HCT116 (cell line): ENCODE results near the gene RIPOR1. TPM values are rescaled to one million over a fixed set of nuclear protein-coding genes. Genes with fewer than 3 reads are reported as not detected.

Experiments used
- ATAC-seq: fragments of 200-7000 bp; cut with Tn5 transposase; 2 replicates; pipeline ENCODE4 v1.9.1; 2020; ENCODE audit warnings: mild to moderate bottlenecking, moderate library complexity
- BruUV-seq: library from RNA; stranded (reverse); fragments of 400-500 nt; replicated peaks from 2 replicates; lab custom pipeline; 2021; lab: Mats Ljungman, UMichigan
- CTCF ChIA-PET: fragments of 300-600 bp; sonication (Branson Sonifier 250); formaldehyde crosslinking; loops from one replicate; lab custom pipeline; 2021; ENCODE audit warnings: antibody characterized with exemption; lab: Charles Lee
- POLR2A ChIA-PET: fragments of 300-600, 350-600 bp; sonication (Branson Sonifier 250); formaldehyde crosslinking; loops from one replicate; lab custom pipeline; 2021; ENCODE audit warnings: antibody characterized with exemption; lab: Charles Lee
- RAD21 ChIA-PET, 2 experiments: fragments of 300-600 bp; sonication (Branson Sonifier 250); formaldehyde crosslinking; loops; one replicate each; lab custom pipeline; 2023; ENCODE audit warnings: low total read pairs in 2 of 2; ENCODE audit not compliant: uncharacterized antibody in 2 of 2, unreplicated experiment in 2 of 2, low non-redundant PET in 1 of 2; lab: Charles Lee
- DNase-seq: peaks from one replicate; pipeline ENCODE4 v3.0.0-alpha.2; 2010; ENCODE audit warnings: low read depth, low spot score
- H2AFZ ChIP-seq: fragments of 200-600 bp; shearing (Covaris generic), sonication (generic); 2 replicates; pipeline ENCODE4 v1.6.1; 2017; ENCODE audit warnings: low read depth, mixed run types, mixed read lengths, antibody characterized with exemption, low read length; ENCODE audit not compliant: poor library complexity, severe bottlenecking
- H3K27ac ChIP-seq: 2 replicates; pipeline ENCODE4 v1.5.1; 2012; ENCODE audit warnings: low read depth, low read length
- H3K27me3 ChIP-seq: fragments of 200-600 bp; sonication (generic); 2 replicates; pipeline ENCODE4 v1.6.1; 2016; ENCODE audit warnings: mixed run types, low read length, mixed read lengths; ENCODE audit not compliant: insufficient read depth
- H3K36me3 ChIP-seq, 2 experiments: fragments of 200-500 bp in 1 of 2; fragments of 200-600 bp in 1 of 2; sonication (Bioruptor generic) in 1 of 2; sonication (generic) in 1 of 2; 2 replicates each; pipeline versions ENCODE4 v1.5.1 to v1.6.1; 2014 to 2016; ENCODE audit warnings: low read length in 2 of 2, inconsistent platforms in 1 of 2, mixed read lengths in 1 of 2, mixed run types in 1 of 2; ENCODE audit not compliant: insufficient read depth in 2 of 2, control insufficient read depth in 1 of 2
- H3K4me1 ChIP-seq, 2 experiments: fragments of 200-600 bp in 1 of 2; sonication (generic) in 1 of 2; 2 replicates each; pipeline versions ENCODE4 v1.5.1 to v1.6.1; 2012 to 2017; ENCODE audit warnings: low read length in 2 of 2, inconsistent platforms in 1 of 2, mild to moderate bottlenecking in 1 of 2, mixed read lengths in 1 of 2, mixed run types in 1 of 2, moderate library complexity in 1 of 2; ENCODE audit not compliant: insufficient read depth in 2 of 2, control insufficient read depth in 1 of 2
- H3K4me2 ChIP-seq: fragments of 200-600 bp; sonication (generic); 2 replicates; pipeline ENCODE4 v1.6.1; 2017; ENCODE audit warnings: mixed run types, low read length, mixed read lengths
- H3K4me3 ChIP-seq, 2 experiments: fragments of 200-600 bp in 1 of 2; sonication (generic) in 1 of 2; replicated peaks in 1 of 2; 2 replicates each; pipeline ENCODE4 v1.5.1; 2011 to 2016; ENCODE audit warnings: low read length in 2 of 2, control low read depth in 1 of 2, low read depth in 1 of 2, mild to moderate bottlenecking in 1 of 2, mixed read lengths in 1 of 2, mixed run types in 1 of 2
- H3K79me2 ChIP-seq: fragments of 200-600 bp; sonication (generic); 2 replicates; pipeline ENCODE4 v1.6.1; 2017; ENCODE audit warnings: mild to moderate bottlenecking, mixed run types, low read length, moderate library complexity, mixed read lengths; ENCODE audit not compliant: insufficient read depth
- H3K9ac ChIP-seq: fragments of 200-600 bp; sonication (generic); 2 replicates; pipeline ENCODE4 v1.6.1; 2016; ENCODE audit warnings: low read length, mixed read lengths
- H3K9me2 ChIP-seq: fragments of 200-600 bp; sonication (generic), shearing (Covaris generic); 2 replicates; pipeline ENCODE4 v1.6.1; 2017; ENCODE audit warnings: mixed run types, mild to moderate bottlenecking, moderate library complexity; ENCODE audit not compliant: insufficient read depth
- H3K9me3 ChIP-seq, 2 experiments: fragments of 200-500 bp in 1 of 2; fragments of 200-600 bp in 1 of 2; sonication (Bioruptor generic) in 1 of 2; sonication (generic) in 1 of 2; 2 replicates each; pipeline ENCODE4 v1.6.1; 2014 to 2017; ENCODE audit warnings: low read length in 2 of 2, mixed read lengths in 2 of 2, inconsistent platforms in 1 of 2, low read depth in 1 of 2, mild to moderate bottlenecking in 1 of 2, mixed run types in 1 of 2, moderate library complexity in 1 of 2; ENCODE audit not compliant: control insufficient read depth in 1 of 2, insufficient read depth in 1 of 2
- H4K20me1 ChIP-seq: fragments of 200-600 bp; sonication (generic), shearing (Covaris generic); 2 replicates; pipeline ENCODE4 v1.6.1; 2017; ENCODE audit warnings: mixed run types, mild to moderate bottlenecking, moderate library complexity; ENCODE audit not compliant: insufficient read depth
- ELF1 ChIP-seq: IDR thresholded peaks from 2 replicates; pipeline ENCODE4 v1.6.1; 2012; ENCODE audit warnings: low read depth, borderline replicate concordance
- TCF7L2 ChIP-seq: IDR thresholded peaks from 2 replicates; pipeline ENCODE4 v1.7.0; 2011; ENCODE audit warnings: borderline replicate concordance, inconsistent platforms; ENCODE audit not compliant: insufficient read depth, insufficient read length; ENCODE audit errors: extremely low read depth
- YY1 ChIP-seq: IDR thresholded peaks from 2 replicates; pipeline ENCODE4 v1.6.1; 2011; ENCODE audit warnings: low read length, low read depth, moderate library complexity, mild to moderate bottlenecking; ENCODE audit not compliant: insufficient replicate concordance; ENCODE audit errors: extremely low read depth
- ZNF274 ChIP-seq: fragments of 200-500 bp; sonication (Bioruptor generic); IDR thresholded peaks from 2 replicates; pipeline ENCODE4 v1.6.1; 2014; ENCODE audit warnings: mild to moderate bottlenecking, low read depth, low read length, inconsistent platforms
- intact Hi-C: fragments of 100-400 bp; cut with micrococcal nuclease; formaldehyde crosslinking; loops from 2 replicates; pipeline ENCODE4 v1.10.0; 2022
- total RNA-seq: library from RNA; stranded (reverse); gene quantifications from one replicate; pipeline ENCODE4 v1.2.1, GENCODE V29; 2021; ENCODE audit not compliant: unreplicated experiment
- TF ChIP-seq, protein P1 (sequence below), 3 experiments: fragments of 200-600 bp in 1 of 3; sonication (generic) in 1 of 3; IDR thresholded peaks in 2 of 3; conservative IDR thresholded peaks in 1 of 3; 2 replicates each; pipeline ENCODE4 v1.5.1; 2012 to 2017; ENCODE audit warnings: low read depth in 2 of 3, low read length in 2 of 3, antibody characterized with exemption in 1 of 3, borderline replicate concordance in 1 of 3, control low read depth in 1 of 3, mild to moderate bottlenecking in 1 of 3, mixed read lengths in 1 of 3, mixed run types in 1 of 3, moderate library complexity in 1 of 3; ENCODE audit not compliant: insufficient read depth in 1 of 3
- TF ChIP-seq, protein P2 (sequence below): IDR thresholded peaks from 2 replicates; pipeline ENCODE4 v1.6.1; 2012; ENCODE audit warnings: low read depth
- TF ChIP-seq, protein P3 (sequence below): IDR thresholded peaks from 2 replicates; pipeline ENCODE4 v1.6.1; 2012

RIPOR1 gene
- total RNA-seq, 1 experiment from 2014 or later = 60.0 TPM

DNA sequence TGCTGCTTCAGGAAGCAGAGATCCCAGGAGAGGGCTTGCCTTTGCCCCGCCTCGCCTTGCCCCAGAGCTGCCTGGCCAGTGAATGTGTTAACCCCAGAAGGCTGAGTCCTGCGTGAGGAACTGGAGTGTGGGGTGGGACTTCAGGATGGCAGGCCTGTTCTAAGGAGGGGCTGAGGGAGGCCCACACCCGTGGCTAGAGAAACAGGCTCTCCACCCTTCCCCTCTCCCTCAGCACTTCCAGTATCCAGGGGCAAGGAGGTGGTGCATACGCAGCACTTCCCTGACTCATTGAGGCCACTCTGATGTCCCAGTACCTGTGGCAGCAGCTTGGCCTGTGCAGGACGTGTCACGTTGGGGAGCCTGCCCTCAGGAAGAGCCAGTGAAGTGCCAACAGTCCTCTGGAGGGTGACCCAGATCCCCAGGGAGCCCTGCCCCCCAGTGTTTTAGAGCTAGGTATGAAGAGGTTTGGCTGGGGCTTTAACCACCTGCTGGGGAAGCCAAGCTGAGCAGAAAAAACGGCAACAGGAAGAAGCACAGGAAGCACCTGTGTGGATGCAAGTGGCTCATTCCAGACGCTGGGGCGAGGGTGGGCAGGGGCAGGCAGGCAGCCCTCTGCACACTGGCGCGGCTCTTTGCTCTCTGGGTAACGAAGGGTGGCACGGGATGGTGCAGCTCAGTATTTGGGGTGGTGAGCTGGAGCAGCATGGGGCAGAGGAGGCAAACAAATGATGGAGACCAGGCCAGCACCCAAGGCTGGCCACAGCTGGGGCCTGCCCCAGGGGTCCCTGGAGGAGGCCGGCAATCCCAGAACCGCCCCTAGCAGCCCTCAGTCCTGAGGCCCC, 19.0 kb downstream of the RIPOR1 start (continued):
- no peak for TF ChIP-seq TCF7L2

DNA sequence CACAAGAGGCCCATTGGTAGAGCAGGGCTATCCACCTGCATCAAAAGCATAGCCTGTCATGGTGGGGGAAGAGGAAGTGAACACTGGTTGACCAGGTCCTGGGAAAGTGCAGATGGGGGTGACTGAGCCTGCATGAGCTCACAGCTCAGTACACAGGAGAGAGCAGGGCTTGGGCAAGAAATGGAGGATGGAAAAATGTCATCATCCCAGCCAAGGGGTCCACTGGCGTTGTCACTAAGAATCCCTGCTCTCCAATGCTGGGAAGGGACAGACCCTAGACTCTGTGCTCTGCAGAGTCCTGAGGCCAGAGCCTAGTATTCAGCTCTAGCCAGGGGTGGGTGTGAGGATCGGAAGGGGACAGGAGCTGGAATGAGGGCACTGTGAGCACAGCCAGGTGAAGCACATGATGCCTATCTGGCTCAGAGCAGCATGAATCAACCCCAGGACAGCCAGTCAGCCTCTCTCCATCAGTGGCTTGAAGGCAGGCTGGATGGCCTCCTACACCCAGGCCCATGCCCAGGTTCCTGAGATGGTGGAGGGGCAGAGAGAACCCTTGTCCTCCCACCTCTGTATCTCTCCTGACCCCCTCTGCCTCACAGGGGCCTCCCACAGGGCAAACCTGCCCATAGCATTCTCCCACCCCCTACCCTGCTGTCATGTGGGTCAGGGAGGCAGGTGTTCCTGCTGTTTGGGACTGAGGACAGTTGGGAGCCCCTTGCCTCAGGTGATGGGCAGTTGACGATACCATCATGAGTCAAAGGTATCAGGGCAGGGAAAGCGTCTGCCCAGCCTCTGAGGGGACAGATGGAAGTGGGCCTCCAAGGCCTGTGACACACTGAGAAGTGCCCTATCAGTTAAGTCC, 19.9 kb downstream of the RIPOR1 start:
- TF ChIP-seq ELF1 = no peak
- TF ChIP-seq TCF7L2 = no peak
- TF ChIP-seq, protein P1, sequence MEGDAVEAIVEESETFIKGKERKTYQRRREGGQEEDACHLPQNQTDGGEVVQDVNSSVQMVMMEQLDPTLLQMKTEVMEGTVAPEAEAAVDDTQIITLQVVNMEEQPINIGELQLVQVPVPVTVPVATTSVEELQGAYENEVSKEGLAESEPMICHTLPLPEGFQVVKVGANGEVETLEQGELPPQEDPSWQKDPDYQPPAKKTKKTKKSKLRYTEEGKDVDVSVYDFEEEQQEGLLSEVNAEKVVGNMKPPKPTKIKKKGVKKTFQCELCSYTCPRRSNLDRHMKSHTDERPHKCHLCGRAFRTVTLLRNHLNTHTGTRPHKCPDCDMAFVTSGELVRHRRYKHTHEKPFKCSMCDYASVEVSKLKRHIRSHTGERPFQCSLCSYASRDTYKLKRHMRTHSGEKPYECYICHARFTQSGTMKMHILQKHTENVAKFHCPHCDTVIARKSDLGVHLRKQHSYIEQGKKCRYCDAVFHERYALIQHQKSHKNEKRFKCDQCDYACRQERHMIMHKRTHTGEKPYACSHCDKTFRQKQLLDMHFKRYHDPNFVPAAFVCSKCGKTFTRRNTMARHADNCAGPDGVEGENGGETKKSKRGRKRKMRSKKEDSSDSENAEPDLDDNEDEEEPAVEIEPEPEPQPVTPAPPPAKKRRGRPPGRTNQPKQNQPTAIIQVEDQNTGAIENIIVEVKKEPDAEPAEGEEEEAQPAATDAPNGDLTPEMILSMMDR (IDR thresholded peaks at IDR 0.05 in 2 of 3, conservative IDR thresholded peaks at IDR 0.05 in 1 of 3; ENCODE audit: borderline replicate concordance in 1 of 3, insufficient read depth in 1 of 3, low read depth in 2 of 3, low read length in 2 of 3) = no peak
- TF ChIP-seq YY1 = no peak
- TF ChIP-seq, protein P2, sequence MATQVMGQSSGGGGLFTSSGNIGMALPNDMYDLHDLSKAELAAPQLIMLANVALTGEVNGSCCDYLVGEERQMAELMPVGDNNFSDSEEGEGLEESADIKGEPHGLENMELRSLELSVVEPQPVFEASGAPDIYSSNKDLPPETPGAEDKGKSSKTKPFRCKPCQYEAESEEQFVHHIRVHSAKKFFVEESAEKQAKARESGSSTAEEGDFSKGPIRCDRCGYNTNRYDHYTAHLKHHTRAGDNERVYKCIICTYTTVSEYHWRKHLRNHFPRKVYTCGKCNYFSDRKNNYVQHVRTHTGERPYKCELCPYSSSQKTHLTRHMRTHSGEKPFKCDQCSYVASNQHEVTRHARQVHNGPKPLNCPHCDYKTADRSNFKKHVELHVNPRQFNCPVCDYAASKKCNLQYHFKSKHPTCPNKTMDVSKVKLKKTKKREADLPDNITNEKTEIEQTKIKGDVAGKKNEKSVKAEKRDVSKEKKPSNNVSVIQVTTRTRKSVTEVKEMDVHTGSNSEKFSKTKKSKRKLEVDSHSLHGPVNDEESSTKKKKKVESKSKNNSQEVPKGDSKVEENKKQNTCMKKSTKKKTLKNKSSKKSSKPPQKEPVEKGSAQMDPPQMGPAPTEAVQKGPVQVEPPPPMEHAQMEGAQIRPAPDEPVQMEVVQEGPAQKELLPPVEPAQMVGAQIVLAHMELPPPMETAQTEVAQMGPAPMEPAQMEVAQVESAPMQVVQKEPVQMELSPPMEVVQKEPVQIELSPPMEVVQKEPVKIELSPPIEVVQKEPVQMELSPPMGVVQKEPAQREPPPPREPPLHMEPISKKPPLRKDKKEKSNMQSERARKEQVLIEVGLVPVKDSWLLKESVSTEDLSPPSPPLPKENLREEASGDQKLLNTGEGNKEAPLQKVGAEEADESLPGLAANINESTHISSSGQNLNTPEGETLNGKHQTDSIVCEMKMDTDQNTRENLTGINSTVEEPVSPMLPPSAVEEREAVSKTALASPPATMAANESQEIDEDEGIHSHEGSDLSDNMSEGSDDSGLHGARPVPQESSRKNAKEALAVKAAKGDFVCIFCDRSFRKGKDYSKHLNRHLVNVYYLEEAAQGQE = no peak
- no peak for TF ChIP-seq ZNF274
- TF ChIP-seq, protein P3, sequence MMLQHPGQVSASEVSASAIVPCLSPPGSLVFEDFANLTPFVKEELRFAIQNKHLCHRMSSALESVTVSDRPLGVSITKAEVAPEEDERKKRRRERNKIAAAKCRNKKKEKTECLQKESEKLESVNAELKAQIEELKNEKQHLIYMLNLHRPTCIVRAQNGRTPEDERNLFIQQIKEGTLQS = no peak
- TF ChIP-seq, all 23 proteins: peak for 0
- intact Hi-C loops = no loop called here
- Histone ChIP-seq H3K9me2 (no peaks in the 10 kb centered on the region), H3K36me3 (peaks cover 0 to 3% of the 10 kb centered on the region in 2 experiments; a peak in 1 of 4 replicates), H3K27me3 (no peaks in the 10 kb centered on the region), H4K20me1 (no peaks in the 10 kb centered on the region), H3K4me3 (no peak overlapping the region), H3K4me2 (no peak overlapping the region), H3K9me3 (no peaks in the 10 kb centered on the region), H3K9ac (no peak overlapping the region), H3K27ac (no peak overlapping the region), H2AFZ (no peak overlapping the region), H3K79me2 (no peaks in the 10 kb centered on the region), H3K4me1 (peaks cover 0 to 7% of the 10 kb centered on the region in 2 experiments; a peak in 2 of 4 replicates)
- DNase-seq = no peak
- BruUV-seq = no TSS peak
- ATAC-seq = no peak
- POLR2A ChIA-PET = no interaction called here
- RAD21 ChIA-PET = no interaction called here
- CTCF ChIA-PET = interaction anchor here (1.8 to 2.5 kb wide), 2 partner anchors 8 to 27 kb away, joined by 10 to 21 read pairs; no protein-coding TSS in a partner anchor
